Islet precursor cell (in vitro differentiated cells): Measurements from ENCODE around the gene GRIN2C.
"Not testable (repeated sequence)": the region's sequence is repeated elsewhere in the genome, so short reads cannot be mapped to it uniquely, and the experiment has no call there.

Source experiments
- DNase-seq: peaks from one replicate; pipeline ENCODE4 v3.0.0-alpha.2; 2018

GRIN2C gene

GRCh38 chr17:74859459-74860228, at the start of gene GRIN2C:
TSS of gene GRIN2C (minus strand) at chr17:74859885. CDS start at chr17:74855092, 4,793 bp downstream.
- no peak for DNase-seq

- DNase-seq, result peak; percentile 55
Measured at GRCh38 chr17:74909097-74909496, 49.4 kb upstream of the GRIN2C start.

- peak; percentile 38 for DNase-seq
Measured at GRCh38 chr17:74907012-74907411, 47.3 kb upstream of the GRIN2C start.

- not testable (repeated sequence) for DNase-seq
Measured at GRCh38 chr17:74906214-74906793, 46.6 kb upstream of the GRIN2C start.

- peak; percentile 51 for DNase-seq
Measured at GRCh38 chr17:74904687-74905409, 45.2 kb upstream of the GRIN2C start.

- peak; percentile 50 for DNase-seq
Measured at GRCh38 chr17:74903671-74904070, 44.0 kb upstream of the GRIN2C start.

GRCh38 chr17:74903034-74903433, 43.3 kb upstream of the GRIN2C start:
- DNase-seq, result peak; percentile 36

- DNase-seq, result peak; percentile 48
Measured at GRCh38 chr17:74901353-74902135, 41.9 kb upstream of the GRIN2C start.

GRCh38 chr17:74900208-74900607, 40.5 kb upstream of the GRIN2C start:
- peak; percentile 39 for DNase-seq

GRCh38 chr17:74898376-74898946, 38.8 kb upstream of the GRIN2C start:
- DNase-seq, result peak; percentile 52

- peak; percentile 53 for DNase-seq
Measured at GRCh38 chr17:74893936-74894671, 34.4 kb upstream of the GRIN2C start.

- peak; percentile 66 for DNase-seq
Measured at GRCh38 chr17:74892974-74893911, 33.6 kb upstream of the GRIN2C start, which contains the start of gene FADS6. TSS of gene FADS6 (minus strand) at chr17:74893633. CDS start at chr17:74893595, 38 bp downstream.

GRCh38 chr17:74892013-74892841, 32.5 kb upstream of the GRIN2C start:
- DNase-seq, result peak; percentile 55

GRCh38 chr17:74890554-74890953, 30.9 kb upstream of the GRIN2C start:
- DNase-seq, result peak; percentile 53

- DNase-seq, result peak; percentile 69
Measured at GRCh38 chr17:74888469-74888868, 28.8 kb upstream of the GRIN2C start.

- DNase-seq, result no peak
Measured at GRCh38 chr17:74883241-74883745, 23.6 kb upstream of the GRIN2C start.

GRCh38 chr17:74882517-74883240, 23.0 kb upstream of the GRIN2C start:
- no peak for DNase-seq

- no peak for DNase-seq
Measured at GRCh38 chr17:74881073-74881472, 21.4 kb upstream of the GRIN2C start.

- DNase-seq, result no peak
Measured at GRCh38 chr17:74879308-74879707, 19.6 kb upstream of the GRIN2C start.
